MM.1S (cell line): ENCODE measurements around the gene AHCYL2.

Experiments
- CTCF ChIP-seq: fragments of 300-600 bp; sonication (generic); IDR thresholded peaks from 2 replicates; pipeline ENCODE4 v1.5.1; 2016; ENCODE audit warnings: antibody characterized with exemption, low read length, mixed read lengths
- EZH2 ChIP-seq: fragments of 300-600 bp; sonication (generic); optimal IDR thresholded peaks from 2 replicates; pipeline ENCODE3; 2017; ENCODE audit warnings: low read depth, mild to moderate bottlenecking, antibody characterized with exemption, low read length, mixed read lengths

- TF ChIP-seq CTCF (no peak), EZH2 (no peak)
These were observed 245.1 kb downstream of the AHCYL2 start for GRCh38 chr7:129469930-129470329.
